H1 (cell line): ENCODE measurements around the gene CDKN2C.

Experiments
- CTCF ChIP-seq, 3 experiments: IDR thresholded peaks; 1 replicate in 2 of 3; 2 replicates in 1 of 3; pipeline versions ENCODE4 v1.5.1 to v1.6.1; 2011; ENCODE audit warnings: low read length in 3 of 3, mild to moderate bottlenecking in 3 of 3, inconsistent platforms in 2 of 3, low read depth in 1 of 3, moderate library complexity in 1 of 3; ENCODE audit not compliant: insufficient read depth in 1 of 3; ENCODE audit errors: control extremely low read depth in 1 of 3
- EZH2 ChIP-seq: fragments of 200-600 bp; sonication (generic); IDR thresholded peaks from 2 replicates; pipeline ENCODE4 v1.7.1; 2012; ENCODE audit warnings: low read depth, mild to moderate bottlenecking, moderate library complexity, low read length, inconsistent platforms; ENCODE audit not compliant: severe bottlenecking
- HDAC2 ChIP-seq, 2 experiments: fragments of 300-600 bp in 1 of 2; sonication (generic) in 1 of 2; IDR thresholded peaks; 2 replicates each; pipeline ENCODE4 v1.6.1; 2011 to 2012; ENCODE audit warnings: low read depth in 2 of 2, low read length in 2 of 2, mild to moderate bottlenecking in 2 of 2, moderate library complexity in 2 of 2, borderline replicate concordance in 1 of 2, inconsistent platforms in 1 of 2
- JUND ChIP-seq: IDR thresholded peaks from 2 replicates; pipeline ENCODE4 v1.6.1; 2011; ENCODE audit warnings: mild to moderate bottlenecking, improper control_type of control experiment, low read length
- KDM1A ChIP-seq: fragments of 200-600, 300-600 bp; sonication (generic); IDR thresholded peaks from 2 replicates; pipeline ENCODE4 v1.7.1; 2016; ENCODE audit warnings: mild to moderate bottlenecking, low read length, borderline replicate concordance
- PHF8 ChIP-seq: fragments of 200-600 bp; sonication (generic); conservative IDR thresholded peaks from 2 replicates; pipeline ENCODE4 v1.7.1; 2012; ENCODE audit warnings: low read depth, mild to moderate bottlenecking, inconsistent platforms, low read length, moderate library complexity
- RXRA ChIP-seq: IDR thresholded peaks from 2 replicates; pipeline ENCODE4 v1.6.1; 2011; ENCODE audit warnings: low read depth, mild to moderate bottlenecking, low read length, moderate library complexity; ENCODE audit not compliant: insufficient read depth
- SP2 ChIP-seq: IDR thresholded peaks from 2 replicates; pipeline ENCODE4 v1.6.1; 2012; ENCODE audit warnings: mild to moderate bottlenecking, low read length, inconsistent platforms
- SRF ChIP-seq: IDR thresholded peaks from 2 replicates; pipeline ENCODE4 v1.6.1; 2011; ENCODE audit warnings: mild to moderate bottlenecking, low read depth, low read length, moderate library complexity
- TAF1 ChIP-seq: IDR thresholded peaks from 2 replicates; pipeline ENCODE4 v1.6.1; 2011; ENCODE audit warnings: mild to moderate bottlenecking, low read depth, low read length
- USF2 ChIP-seq: IDR thresholded peaks from 2 replicates; pipeline ENCODE4 v1.6.1; 2011; ENCODE audit warnings: low read length, improper control_type of control experiment
- TF ChIP-seq, protein P1 (sequence below): IDR thresholded peaks from 2 replicates; pipeline ENCODE4 v1.6.1; 2011; ENCODE audit warnings: low read depth, mild to moderate bottlenecking, low read length; ENCODE audit not compliant: insufficient read depth
- TF ChIP-seq, protein P2 (sequence below): IDR thresholded peaks from 2 replicates; pipeline ENCODE4 v1.6.1; 2012; ENCODE audit warnings: low read length, inconsistent platforms

DNA sequence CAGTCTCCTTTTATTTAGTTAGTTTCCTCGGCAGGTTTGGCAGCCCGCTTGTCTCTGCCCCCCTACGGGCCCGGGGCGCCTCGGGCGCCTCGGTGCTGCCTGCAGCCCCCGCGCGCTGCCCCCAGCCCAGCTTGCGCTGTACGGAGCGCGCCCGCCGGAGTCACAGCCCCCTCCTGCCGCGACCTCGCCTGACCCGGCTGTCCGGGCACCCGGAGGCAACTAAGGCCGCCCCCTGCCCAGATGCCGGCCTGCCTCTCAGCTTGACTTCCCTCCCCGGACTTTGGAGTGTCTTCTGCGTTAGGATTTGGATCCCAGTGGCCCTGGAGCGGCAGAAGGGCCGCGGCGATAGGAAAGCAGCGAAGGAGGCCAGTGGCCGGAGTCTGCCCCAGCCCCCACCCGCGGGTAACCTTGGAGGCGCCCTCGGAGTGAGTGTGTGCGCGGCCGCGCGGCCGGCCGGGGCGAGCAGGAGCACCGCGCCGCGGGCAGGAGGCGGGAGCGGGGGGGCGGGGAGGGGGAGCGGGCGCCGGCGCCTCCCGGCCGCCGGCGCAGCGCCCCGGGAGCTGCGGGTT, 7.6 kb downstream of the CDKN2C start:
- TF ChIP-seq HDAC2 (IDR thresholded peaks at IDR 0.05; ENCODE audit: borderline replicate concordance in 1 of 2, low read depth in 2 of 2, low read length in 2 of 2) (no peak), SRF (no peak), EZH2 (no peak), CTCF (IDR thresholded peaks at IDR 0.05; ENCODE audit: control extremely low read depth in 1 of 3, insufficient read depth in 1 of 3, low read depth in 1 of 3, low read length in 3 of 3) (no peak; a peak in 1 of 4 replicates), KDM1A (no peak; the same call in 1 of the 2 replicates), JUND (no peak), RXRA (no peak), SP2 (no peak), USF2 (no peak), PHF8 (no peak), TAF1 (no peak)
- TF ChIP-seq, protein P1, sequence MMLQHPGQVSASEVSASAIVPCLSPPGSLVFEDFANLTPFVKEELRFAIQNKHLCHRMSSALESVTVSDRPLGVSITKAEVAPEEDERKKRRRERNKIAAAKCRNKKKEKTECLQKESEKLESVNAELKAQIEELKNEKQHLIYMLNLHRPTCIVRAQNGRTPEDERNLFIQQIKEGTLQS, result no peak
- TF ChIP-seq, protein P2, sequence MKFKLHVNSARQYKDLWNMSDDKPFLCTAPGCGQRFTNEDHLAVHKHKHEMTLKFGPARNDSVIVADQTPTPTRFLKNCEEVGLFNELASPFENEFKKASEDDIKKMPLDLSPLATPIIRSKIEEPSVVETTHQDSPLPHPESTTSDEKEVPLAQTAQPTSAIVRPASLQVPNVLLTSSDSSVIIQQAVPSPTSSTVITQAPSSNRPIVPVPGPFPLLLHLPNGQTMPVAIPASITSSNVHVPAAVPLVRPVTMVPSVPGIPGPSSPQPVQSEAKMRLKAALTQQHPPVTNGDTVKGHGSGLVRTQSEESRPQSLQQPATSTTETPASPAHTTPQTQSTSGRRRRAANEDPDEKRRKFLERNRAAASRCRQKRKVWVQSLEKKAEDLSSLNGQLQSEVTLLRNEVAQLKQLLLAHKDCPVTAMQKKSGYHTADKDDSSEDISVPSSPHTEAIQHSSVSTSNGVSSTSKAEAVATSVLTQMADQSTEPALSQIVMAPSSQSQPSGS, result no peak
